ENCODE results near the gene MAS1L. TPM values are rescaled to one million over a fixed set of nuclear protein-coding genes. Genes with fewer than 3 reads are reported as not detected.

MAS1L gene
- total RNA-seq, 1 experiment from 2014 or later: not detected

DNA sequence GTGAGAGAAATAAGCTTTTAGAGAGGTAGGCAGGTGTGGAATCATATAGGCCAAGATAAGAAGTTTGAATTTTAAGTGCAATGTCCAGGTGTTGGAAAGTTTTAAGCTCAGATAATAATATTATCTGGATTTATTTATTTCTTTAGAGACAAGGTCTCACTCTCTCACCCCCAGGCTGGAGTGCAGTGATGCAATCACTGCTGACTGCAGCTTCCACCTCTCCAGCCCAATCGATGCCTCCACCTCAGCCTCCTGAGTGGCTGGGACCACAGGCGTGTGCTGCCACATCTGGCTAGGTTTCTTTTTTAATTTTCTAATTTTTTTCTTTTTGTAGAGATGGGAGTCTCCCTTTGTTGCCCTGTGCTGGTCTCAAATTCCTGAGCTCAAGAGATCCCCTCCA, 5.5 kb upstream of the MAS1L start:
- Histone ChIP-seq H4K20me1 (ENCODE audit: insufficient read depth) (no peaks in the 10 kb centered on the region), H3K4me1 (ENCODE audit: control insufficient read depth in 1 of 2, insufficient read depth in 2 of 2, low read length in 2 of 2) (no peaks in the 10 kb centered on the region), H3K27ac (ENCODE audit: low read depth, low read length) (no peak overlapping the region), H3K9me2 (ENCODE audit: insufficient read depth) (no peaks in the 10 kb centered on the region; the same call in 1 of the 2 replicates), H3K27me3 (ENCODE audit: insufficient read depth, low read length) (peaks cover 18% of the 10 kb centered on the region; the same call in 1 of the 2 replicates), H3K4me2 (ENCODE audit: low read length) (no peak overlapping the region), H3K4me3 (replicated peaks in 1 of 2; ENCODE audit: low read depth in 1 of 2, low read length in 2 of 2) (no peak overlapping the region), H2AFZ (ENCODE audit: low read depth, low read length, poor library complexity, severe bottlenecking) (no peak overlapping the region), H3K36me3 (ENCODE audit: control insufficient read depth in 1 of 2, insufficient read depth in 2 of 2, low read length in 2 of 2) (no peaks in the 10 kb centered on the region), H3K9me3 (ENCODE audit: control insufficient read depth in 1 of 2, insufficient read depth in 1 of 2, low read depth in 1 of 2, low read length in 2 of 2) (no peaks in the 10 kb centered on the region), H3K79me2 (ENCODE audit: insufficient read depth, low read length) (no peaks in the 10 kb centered on the region), H3K9ac (ENCODE audit: low read length) (no peak overlapping the region)
- CTCF ChIA-PET: no interaction called here
- intact Hi-C loops (cut with micrococcal nuclease): no loop called here
- no TSS peak for BruUV-seq (replicated peaks)
- POLR2A ChIA-PET: no interaction called here
- RAD21 ChIA-PET (ENCODE audit: low non-redundant PET in 1 of 2, low total read pairs in 2 of 2, uncharacterized antibody in 2 of 2, unreplicated experiment in 2 of 2): no interaction called here
- no peak for ATAC-seq
- DNase-seq (ENCODE audit: low read depth, low spot score): no peak
- TF ChIP-seq, protein P1, sequence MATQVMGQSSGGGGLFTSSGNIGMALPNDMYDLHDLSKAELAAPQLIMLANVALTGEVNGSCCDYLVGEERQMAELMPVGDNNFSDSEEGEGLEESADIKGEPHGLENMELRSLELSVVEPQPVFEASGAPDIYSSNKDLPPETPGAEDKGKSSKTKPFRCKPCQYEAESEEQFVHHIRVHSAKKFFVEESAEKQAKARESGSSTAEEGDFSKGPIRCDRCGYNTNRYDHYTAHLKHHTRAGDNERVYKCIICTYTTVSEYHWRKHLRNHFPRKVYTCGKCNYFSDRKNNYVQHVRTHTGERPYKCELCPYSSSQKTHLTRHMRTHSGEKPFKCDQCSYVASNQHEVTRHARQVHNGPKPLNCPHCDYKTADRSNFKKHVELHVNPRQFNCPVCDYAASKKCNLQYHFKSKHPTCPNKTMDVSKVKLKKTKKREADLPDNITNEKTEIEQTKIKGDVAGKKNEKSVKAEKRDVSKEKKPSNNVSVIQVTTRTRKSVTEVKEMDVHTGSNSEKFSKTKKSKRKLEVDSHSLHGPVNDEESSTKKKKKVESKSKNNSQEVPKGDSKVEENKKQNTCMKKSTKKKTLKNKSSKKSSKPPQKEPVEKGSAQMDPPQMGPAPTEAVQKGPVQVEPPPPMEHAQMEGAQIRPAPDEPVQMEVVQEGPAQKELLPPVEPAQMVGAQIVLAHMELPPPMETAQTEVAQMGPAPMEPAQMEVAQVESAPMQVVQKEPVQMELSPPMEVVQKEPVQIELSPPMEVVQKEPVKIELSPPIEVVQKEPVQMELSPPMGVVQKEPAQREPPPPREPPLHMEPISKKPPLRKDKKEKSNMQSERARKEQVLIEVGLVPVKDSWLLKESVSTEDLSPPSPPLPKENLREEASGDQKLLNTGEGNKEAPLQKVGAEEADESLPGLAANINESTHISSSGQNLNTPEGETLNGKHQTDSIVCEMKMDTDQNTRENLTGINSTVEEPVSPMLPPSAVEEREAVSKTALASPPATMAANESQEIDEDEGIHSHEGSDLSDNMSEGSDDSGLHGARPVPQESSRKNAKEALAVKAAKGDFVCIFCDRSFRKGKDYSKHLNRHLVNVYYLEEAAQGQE (IDR thresholded peaks at IDR 0.05; ENCODE audit: low read depth): no peak
- TF ChIP-seq SP1 (IDR thresholded peaks at IDR 0.05; ENCODE audit: low read depth) (no peak), YY1 (IDR thresholded peaks at IDR 0.05; ENCODE audit: extremely low read depth, insufficient replicate concordance, low read depth, low read length) (no peak), ELF1 (IDR thresholded peaks at IDR 0.05; ENCODE audit: borderline replicate concordance, low read depth) (no peak), CBX3 (IDR thresholded peaks at IDR 0.05; ENCODE audit: low read depth) (no peak), POLR2AphosphoS5 (IDR thresholded peaks at IDR 0.05; ENCODE audit: low read depth, low read length) (no peak), EZH2phosphoT487 (IDR thresholded peaks at IDR 0.05; ENCODE audit: borderline replicate concordance) (no peak), SRF (IDR thresholded peaks at IDR 0.05; ENCODE audit: low read depth) (no peak), JUND (IDR thresholded peaks at IDR 0.05) (no peak), FOSL1 (IDR thresholded peaks at IDR 0.05; ENCODE audit: low read depth) (no peak), CEBPB (IDR thresholded peaks at IDR 0.05; ENCODE audit: low read depth) (no peak), EGR1 (IDR thresholded peaks at IDR 0.05; ENCODE audit: low read depth) (no peak), POLR2A (IDR thresholded peaks at IDR 0.05; ENCODE audit: borderline replicate concordance, extremely low read depth, insufficient read depth, insufficient read length) (no peak)
- TF ChIP-seq, protein P2, sequence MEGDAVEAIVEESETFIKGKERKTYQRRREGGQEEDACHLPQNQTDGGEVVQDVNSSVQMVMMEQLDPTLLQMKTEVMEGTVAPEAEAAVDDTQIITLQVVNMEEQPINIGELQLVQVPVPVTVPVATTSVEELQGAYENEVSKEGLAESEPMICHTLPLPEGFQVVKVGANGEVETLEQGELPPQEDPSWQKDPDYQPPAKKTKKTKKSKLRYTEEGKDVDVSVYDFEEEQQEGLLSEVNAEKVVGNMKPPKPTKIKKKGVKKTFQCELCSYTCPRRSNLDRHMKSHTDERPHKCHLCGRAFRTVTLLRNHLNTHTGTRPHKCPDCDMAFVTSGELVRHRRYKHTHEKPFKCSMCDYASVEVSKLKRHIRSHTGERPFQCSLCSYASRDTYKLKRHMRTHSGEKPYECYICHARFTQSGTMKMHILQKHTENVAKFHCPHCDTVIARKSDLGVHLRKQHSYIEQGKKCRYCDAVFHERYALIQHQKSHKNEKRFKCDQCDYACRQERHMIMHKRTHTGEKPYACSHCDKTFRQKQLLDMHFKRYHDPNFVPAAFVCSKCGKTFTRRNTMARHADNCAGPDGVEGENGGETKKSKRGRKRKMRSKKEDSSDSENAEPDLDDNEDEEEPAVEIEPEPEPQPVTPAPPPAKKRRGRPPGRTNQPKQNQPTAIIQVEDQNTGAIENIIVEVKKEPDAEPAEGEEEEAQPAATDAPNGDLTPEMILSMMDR (IDR thresholded peaks at IDR 0.05 in 2 of 3, conservative IDR thresholded peaks at IDR 0.05 in 1 of 3; ENCODE audit: borderline replicate concordance in 1 of 3, insufficient read depth in 1 of 3, low read depth in 2 of 3, low read length in 2 of 3): no peak

Data from HCT116 (cell line).